ENCODE measurements around the gene PLXNA1.

Gene PLXNA1

DNA sequence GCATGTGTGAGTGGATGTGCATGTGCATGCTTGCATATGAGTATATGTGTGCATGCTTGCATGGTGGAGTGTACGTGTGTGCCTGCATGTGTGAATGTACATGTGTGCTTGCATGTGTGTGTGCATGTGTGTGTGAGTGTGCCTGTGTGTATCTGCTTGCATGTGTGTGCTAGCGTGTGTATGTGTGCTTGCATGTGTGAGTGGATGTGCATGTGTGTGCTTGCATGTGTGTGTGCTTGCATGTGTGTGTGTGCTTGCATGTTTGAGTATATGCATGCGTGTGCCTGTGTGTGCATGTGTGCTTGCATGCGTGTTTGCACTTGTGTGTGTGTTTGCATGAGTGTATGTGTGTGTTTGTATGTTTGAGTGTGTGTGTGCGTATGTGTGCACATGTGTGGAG is 4.6 kb upstream of the PLXNA1 start:
- Histone ChIP-seq H4K20me1 (ENCODE audit: insufficient read depth, low read length) (no peaks in the 10 kb centered on the region), H3K27ac (ENCODE audit: low read length) (no peak overlapping the region), H3K79me2 (ENCODE audit: low read length) (no peaks in the 10 kb centered on the region), H2AFZ (ENCODE audit: low read length) (no peak overlapping the region), H3K4me2 (ENCODE audit: low read depth, low read length) (no peak overlapping the region), H3F3A (ENCODE audit: insufficient read depth, low read length) (no peaks in the 10 kb centered on the region), H3K4me3 (ENCODE audit: low read length) (no peak overlapping the region), H3K4me1 (ENCODE audit: low read length) (no peaks in the 10 kb centered on the region; the same call in 1 of the 2 replicates), H3K9ac (ENCODE audit: low read length) (no peak overlapping the region), H3K9me2 (replicated peaks; ENCODE audit: insufficient read depth, low read length) (no peaks in the 10 kb centered on the region), H3K9me3 (replicated peaks; ENCODE audit: insufficient read depth, low read length) (no peaks in the 10 kb centered on the region), H3K36me3 (replicated peaks; ENCODE audit: insufficient read depth, low read length) (no peaks in the 10 kb centered on the region), H3K27me3 (replicated peaks; ENCODE audit: insufficient read depth, low read length) (no peaks in the 10 kb centered on the region)
- no peak for DNase-seq
- no peak for TF ChIP-seq EZH2phosphoT487 (IDR thresholded peaks at IDR 0.05; ENCODE audit: low read length)
- TF ChIP-seq, protein P1, sequence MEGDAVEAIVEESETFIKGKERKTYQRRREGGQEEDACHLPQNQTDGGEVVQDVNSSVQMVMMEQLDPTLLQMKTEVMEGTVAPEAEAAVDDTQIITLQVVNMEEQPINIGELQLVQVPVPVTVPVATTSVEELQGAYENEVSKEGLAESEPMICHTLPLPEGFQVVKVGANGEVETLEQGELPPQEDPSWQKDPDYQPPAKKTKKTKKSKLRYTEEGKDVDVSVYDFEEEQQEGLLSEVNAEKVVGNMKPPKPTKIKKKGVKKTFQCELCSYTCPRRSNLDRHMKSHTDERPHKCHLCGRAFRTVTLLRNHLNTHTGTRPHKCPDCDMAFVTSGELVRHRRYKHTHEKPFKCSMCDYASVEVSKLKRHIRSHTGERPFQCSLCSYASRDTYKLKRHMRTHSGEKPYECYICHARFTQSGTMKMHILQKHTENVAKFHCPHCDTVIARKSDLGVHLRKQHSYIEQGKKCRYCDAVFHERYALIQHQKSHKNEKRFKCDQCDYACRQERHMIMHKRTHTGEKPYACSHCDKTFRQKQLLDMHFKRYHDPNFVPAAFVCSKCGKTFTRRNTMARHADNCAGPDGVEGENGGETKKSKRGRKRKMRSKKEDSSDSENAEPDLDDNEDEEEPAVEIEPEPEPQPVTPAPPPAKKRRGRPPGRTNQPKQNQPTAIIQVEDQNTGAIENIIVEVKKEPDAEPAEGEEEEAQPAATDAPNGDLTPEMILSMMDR (IDR thresholded peaks at IDR 0.05; ENCODE audit: low read length): no peak
- TF ChIP-seq EZH2 (optimal IDR thresholded peaks at IDR 0.05; ENCODE audit: low read depth, low read length): no peak

DNA sequence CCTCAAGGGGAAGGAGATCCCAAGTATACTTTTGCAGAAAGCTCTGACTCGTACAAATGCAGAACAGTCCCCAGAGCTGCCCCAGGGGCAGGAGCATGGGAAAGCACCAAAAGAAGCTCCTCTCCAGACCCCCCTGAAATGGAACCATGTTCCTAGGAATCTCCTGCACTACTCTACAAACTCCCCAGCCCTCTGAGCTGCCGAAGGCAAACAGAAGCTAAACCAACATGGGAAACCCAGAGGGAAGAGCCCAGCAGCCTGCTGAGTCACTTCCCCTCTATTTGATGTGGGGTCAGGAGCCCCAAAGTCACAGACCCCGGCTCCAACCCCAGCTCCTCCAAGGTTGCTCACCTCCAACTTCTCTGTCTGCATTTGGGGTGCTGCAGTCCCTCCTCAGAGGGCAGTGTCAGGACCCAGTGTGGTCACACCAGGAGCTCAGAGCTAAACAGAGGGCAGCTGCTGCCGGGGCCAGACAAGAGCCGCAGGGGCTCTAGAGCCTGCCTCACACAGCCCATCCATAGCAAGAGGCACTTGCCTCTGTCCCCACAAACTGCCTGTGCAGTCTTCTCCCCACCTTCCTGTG is 3.8 kb upstream of the PLXNA1 start:
- no peaks in the 10 kb centered on the region for H4K20me1 ChIP-seq (ENCODE audit: insufficient read depth, low read length)
- TF ChIP-seq, protein P1 (IDR thresholded peaks at IDR 0.05; ENCODE audit: low read length): no peak
- no peak for TF ChIP-seq EZH2 (optimal IDR thresholded peaks at IDR 0.05; ENCODE audit: low read depth, low read length)
- no peak for TF ChIP-seq EZH2phosphoT487 (IDR thresholded peaks at IDR 0.05; ENCODE audit: low read length)

GRCh38 chr3:126980266-126980811 is 2.6 kb upstream of the PLXNA1 start:
- no peak overlapping the region for H3K4me3 ChIP-seq (ENCODE audit: low read length)
- H3K27me3 ChIP-seq (replicated peaks; ENCODE audit: insufficient read depth, low read length): no peaks in the 10 kb centered on the region
- no peak overlapping the region for H3K9ac ChIP-seq (ENCODE audit: low read length)
- TF ChIP-seq EZH2 (optimal IDR thresholded peaks at IDR 0.05; ENCODE audit: low read depth, low read length) (no peak), EZH2phosphoT487 (IDR thresholded peaks at IDR 0.05; ENCODE audit: low read length) (no peak)
- TF ChIP-seq, protein P1 (IDR thresholded peaks at IDR 0.05; ENCODE audit: low read length): no peak
- H3K9me2 ChIP-seq (replicated peaks; ENCODE audit: insufficient read depth, low read length): no peaks in the 10 kb centered on the region
- H3K9me3 ChIP-seq (replicated peaks; ENCODE audit: insufficient read depth, low read length): no peaks in the 10 kb centered on the region
- H3K79me2 ChIP-seq (ENCODE audit: low read length): peaks cover 16% of the 10 kb centered on the region
- DNase-seq: no peak
- H3K27ac ChIP-seq (ENCODE audit: low read length): no peak overlapping the region
- H3K36me3 ChIP-seq (replicated peaks; ENCODE audit: insufficient read depth, low read length): no peaks in the 10 kb centered on the region
- H3F3A ChIP-seq (ENCODE audit: insufficient read depth, low read length): no peaks in the 10 kb centered on the region
- H4K20me1 ChIP-seq (ENCODE audit: insufficient read depth, low read length): no peaks in the 10 kb centered on the region
- H2AFZ ChIP-seq (ENCODE audit: low read length): no peak overlapping the region
- H3K4me1 ChIP-seq (ENCODE audit: low read length): no peaks in the 10 kb centered on the region; the same call in 1 of the 2 replicates
- no peak overlapping the region for H3K4me2 ChIP-seq (ENCODE audit: low read depth, low read length)

More for the DNA sequence above, 3.8 kb upstream of the PLXNA1 start:
- no peaks in the 10 kb centered on the region for H3K9me3 ChIP-seq (replicated peaks; ENCODE audit: insufficient read depth, low read length)
- H3K4me2 ChIP-seq (ENCODE audit: low read depth, low read length): no peak overlapping the region
- no peaks in the 10 kb centered on the region; the same call in 1 of the 2 replicates for H3K4me1 ChIP-seq (ENCODE audit: low read length)
- H3K9ac ChIP-seq (ENCODE audit: low read length): no peak overlapping the region
- H3K9me2 ChIP-seq (replicated peaks; ENCODE audit: insufficient read depth, low read length): no peaks in the 10 kb centered on the region
- H3K79me2 ChIP-seq (ENCODE audit: low read length): peaks cover 5% of the 10 kb centered on the region
- H3K27ac ChIP-seq (ENCODE audit: low read length): no peak overlapping the region
- H3K36me3 ChIP-seq (replicated peaks; ENCODE audit: insufficient read depth, low read length): no peaks in the 10 kb centered on the region
- H3F3A ChIP-seq (ENCODE audit: insufficient read depth, low read length): no peaks in the 10 kb centered on the region
- no peaks in the 10 kb centered on the region for H3K27me3 ChIP-seq (replicated peaks; ENCODE audit: insufficient read depth, low read length)
- no peak overlapping the region for H2AFZ ChIP-seq (ENCODE audit: low read length)
- DNase-seq: no peak
- no peak overlapping the region for H3K4me3 ChIP-seq (ENCODE audit: low read length)

Measured in MM.1S (cell line).